D721Med (cell line): Measurements from ENCODE around the gene NOS1.
"Not testable (repeated sequence)": the region's sequence is repeated elsewhere in the genome, so short reads cannot be mapped to it uniquely, and the experiment has no call there.

ENCODE experiments used
- DNase-seq: peaks from one replicate; pipeline ENCODE4 v3.0.0; 2011; ENCODE audit warnings: low spot score; ENCODE audit not compliant: insufficient read length
- FAIRE-seq: peaks from 2 replicates; lab custom pipeline; 2011; peaks lifted over from hg19 to GRCh38; lab: Jason Lieb, UNC
- CTCF ChIP-seq: IDR thresholded peaks from 2 replicates; pipeline ENCODE4 v1.5.1; 2012; ENCODE audit warnings: mild to moderate bottlenecking, control low read depth; ENCODE audit not compliant: insufficient read depth; ENCODE audit errors: missing control alignments

Gene NOS1

GRCh38 chr12:117384735-117385134 is 23.3 kb upstream of the NOS1 start:
- no peak for DNase-seq
- no peak for TF ChIP-seq CTCF
- FAIRE-seq = no peak

GRCh38 chr12:117380083-117380482 is 18.7 kb upstream of the NOS1 start:
- FAIRE-seq (no peak), DNase-seq (no peak)
- no peak for TF ChIP-seq CTCF

GRCh38 chr12:117377758-117378157 is 16.3 kb upstream of the NOS1 start:
- DNase-seq (no peak), FAIRE-seq (no peak)
- no peak for TF ChIP-seq CTCF

GRCh38 chr12:117370588-117370987 is 9.2 kb upstream of the NOS1 start:
- DNase-seq (no peak), FAIRE-seq (no peak)
- TF ChIP-seq CTCF = no peak

GRCh38 chr12:117370000-117370399 is 8.6 kb upstream of the NOS1 start:
- FAIRE-seq, DNase-seq: not testable (repeated sequence)

- FAIRE-seq = peak; percentile 16
- DNase-seq = peak; percentile 65
- peak; percentile 94 for TF ChIP-seq CTCF
Measured at GRCh38 chr12:117367006-117367638, 5.7 kb upstream of the NOS1 start.

GRCh38 chr12:117365049-117365616 is 3.7 kb upstream of the NOS1 start:
- no peak for TF ChIP-seq CTCF
- DNase-seq = no peak
- FAIRE-seq = no peak

GRCh38 chr12:117363953-117364486 is 2.6 kb upstream of the NOS1 start:
- FAIRE-seq (no peak), DNase-seq (no peak)
- TF ChIP-seq CTCF = no peak
